IMR-90 (cell line): ENCODE results near the gene TAS1R1.

ENCODE experiments used
- CEBPB ChIP-seq: IDR thresholded peaks from 2 replicates; pipeline ENCODE4 v1.6.1; 2012; ENCODE audit warnings: low read depth, low read length, improper control_type of control experiment
- CHD1 ChIP-seq: IDR thresholded peaks from 2 replicates; pipeline ENCODE4 v1.6.1; 2012; ENCODE audit warnings: low read depth, low read length, improper control_type of control experiment
- MXI1 ChIP-seq: IDR thresholded peaks from 2 replicates; pipeline ENCODE4 v1.6.1; 2012; ENCODE audit warnings: low read depth, mild to moderate bottlenecking, low read length, moderate library complexity, borderline replicate concordance
- POLR2A ChIP-seq: IDR thresholded peaks from 2 replicates; pipeline ENCODE4 v1.6.1; 2012; ENCODE audit warnings: mild to moderate bottlenecking, low read depth, low read length
- RAD21 ChIP-seq: IDR thresholded peaks from 2 replicates; pipeline ENCODE4 v1.6.1; 2012; ENCODE audit warnings: low read length, improper control_type of control experiment
- SMC3 ChIP-seq: fragments of 150-350 bp; IDR thresholded peaks from 2 replicates; pipeline ENCODE4 v1.6.1; 2016; ENCODE audit warnings: low read depth, mild to moderate bottlenecking, antibody characterized with exemption, low read length, moderate library complexity
- TF ChIP-seq, protein P1 (sequence below): conservative IDR thresholded peaks from 2 replicates; pipeline ENCODE4 v1.5.1; 2012; ENCODE audit warnings: mild to moderate bottlenecking, low read depth, low read length, improper control_type of control experiment

DNA sequence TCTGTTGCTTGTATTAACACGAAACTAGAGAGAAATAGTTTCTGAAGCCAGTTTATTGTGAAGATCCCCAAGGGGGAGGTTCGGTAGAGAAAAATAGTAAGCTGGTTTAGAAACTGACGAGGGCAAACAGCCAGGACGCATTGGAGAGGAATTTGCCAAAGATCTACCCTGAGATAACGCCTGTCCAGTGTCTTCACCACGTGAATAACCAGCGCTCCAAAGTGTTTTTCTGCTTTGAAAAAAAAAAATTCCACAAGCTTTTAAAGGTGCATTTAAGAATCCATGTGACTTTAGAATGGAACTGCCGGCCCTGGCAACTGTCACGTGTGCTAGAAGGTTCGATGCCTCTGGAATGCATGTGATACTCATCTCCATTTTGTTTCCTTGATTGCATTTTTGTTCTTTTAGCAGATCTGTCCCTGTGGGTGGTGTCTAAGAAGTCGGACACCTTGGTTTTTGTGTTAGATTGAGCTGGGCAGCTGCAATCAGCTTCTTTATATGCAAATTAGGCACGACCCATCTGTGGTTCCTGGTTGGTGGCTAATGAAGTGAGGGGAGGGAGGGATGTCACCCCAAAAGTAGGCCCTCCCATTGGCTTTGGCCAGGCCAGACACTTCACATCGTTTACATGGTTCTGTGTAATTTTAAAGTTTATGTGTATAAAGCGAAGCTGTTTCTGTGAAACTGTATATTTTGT is 68.3 kb downstream of the TAS1R1 start:
- TF ChIP-seq, protein P1, sequence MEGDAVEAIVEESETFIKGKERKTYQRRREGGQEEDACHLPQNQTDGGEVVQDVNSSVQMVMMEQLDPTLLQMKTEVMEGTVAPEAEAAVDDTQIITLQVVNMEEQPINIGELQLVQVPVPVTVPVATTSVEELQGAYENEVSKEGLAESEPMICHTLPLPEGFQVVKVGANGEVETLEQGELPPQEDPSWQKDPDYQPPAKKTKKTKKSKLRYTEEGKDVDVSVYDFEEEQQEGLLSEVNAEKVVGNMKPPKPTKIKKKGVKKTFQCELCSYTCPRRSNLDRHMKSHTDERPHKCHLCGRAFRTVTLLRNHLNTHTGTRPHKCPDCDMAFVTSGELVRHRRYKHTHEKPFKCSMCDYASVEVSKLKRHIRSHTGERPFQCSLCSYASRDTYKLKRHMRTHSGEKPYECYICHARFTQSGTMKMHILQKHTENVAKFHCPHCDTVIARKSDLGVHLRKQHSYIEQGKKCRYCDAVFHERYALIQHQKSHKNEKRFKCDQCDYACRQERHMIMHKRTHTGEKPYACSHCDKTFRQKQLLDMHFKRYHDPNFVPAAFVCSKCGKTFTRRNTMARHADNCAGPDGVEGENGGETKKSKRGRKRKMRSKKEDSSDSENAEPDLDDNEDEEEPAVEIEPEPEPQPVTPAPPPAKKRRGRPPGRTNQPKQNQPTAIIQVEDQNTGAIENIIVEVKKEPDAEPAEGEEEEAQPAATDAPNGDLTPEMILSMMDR: no peak
- TF ChIP-seq SMC3 (no peak), POLR2A (no peak), MXI1 (no peak), CEBPB (no peak), RAD21 (no peak), CHD1 (no peak)
